ENCODE data around the gene EXOC4.

EXOC4 gene

DNA sequence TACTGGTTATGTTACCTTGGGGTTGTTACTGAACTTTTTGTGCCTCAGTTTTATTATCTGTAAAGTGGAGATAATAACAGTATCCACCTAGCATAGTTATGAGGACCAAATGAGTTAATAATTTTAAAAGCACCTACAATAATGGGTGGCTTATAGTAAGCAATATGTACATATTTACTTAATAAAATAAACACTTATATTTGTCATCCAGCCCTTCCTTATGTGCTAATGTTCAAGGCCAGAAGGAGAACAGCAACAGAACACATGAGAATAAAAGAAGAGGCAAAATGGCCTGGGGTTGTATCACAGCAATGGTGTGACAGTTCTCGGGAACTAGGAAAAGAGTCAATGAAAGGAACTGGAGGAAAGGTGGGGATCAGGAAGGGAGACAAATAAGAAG is 618.9 kb downstream of the EXOC4 start:
- Histone ChIP-seq H3K4me3 (no peak overlapping the region), H3K27ac (no peak overlapping the region), H3K9me3 (ENCODE audit: low read depth, low read length) (no peaks in the 10 kb centered on the region), H3K36me3 (ENCODE audit: insufficient read depth, low read length) (no peaks in the 10 kb centered on the region), H3K9ac (ENCODE audit: insufficient read length) (no peak overlapping the region)
- TF ChIP-seq POLR2AphosphoS5 (IDR thresholded peaks at IDR 0.05; ENCODE audit: borderline replicate concordance, low read depth, low read length) (no peak), FOXP2 (optimal IDR thresholded peaks at IDR 0.05; ENCODE audit: control extremely low read depth, extremely low read length, insufficient read depth) (no peak)
- no peak for DNase-seq (ENCODE audit: low read depth, low spot score)

GRCh38 chr7:133873187-133873586 is 620.3 kb downstream of the EXOC4 start:
- no peak overlapping the region for H3K27ac ChIP-seq
- H3K36me3 ChIP-seq (ENCODE audit: insufficient read depth, low read length) = no peaks in the 10 kb centered on the region
- no peak overlapping the region for H3K4me3 ChIP-seq
- TF ChIP-seq POLR2AphosphoS5 (IDR thresholded peaks at IDR 0.05; ENCODE audit: borderline replicate concordance, low read depth, low read length) = no peak
- TF ChIP-seq EZH2 (IDR thresholded peaks at IDR 0.05) = no peak
- TF ChIP-seq FOXP2 (optimal IDR thresholded peaks at IDR 0.05; ENCODE audit: control extremely low read depth, extremely low read length, insufficient read depth) = no peak
- H3K9ac ChIP-seq (ENCODE audit: insufficient read length) = no peak overlapping the region
- no peaks in the 10 kb centered on the region for H3K9me3 ChIP-seq (ENCODE audit: low read depth, low read length)
- no peak for DNase-seq (ENCODE audit: low read depth, low spot score)

DNA sequence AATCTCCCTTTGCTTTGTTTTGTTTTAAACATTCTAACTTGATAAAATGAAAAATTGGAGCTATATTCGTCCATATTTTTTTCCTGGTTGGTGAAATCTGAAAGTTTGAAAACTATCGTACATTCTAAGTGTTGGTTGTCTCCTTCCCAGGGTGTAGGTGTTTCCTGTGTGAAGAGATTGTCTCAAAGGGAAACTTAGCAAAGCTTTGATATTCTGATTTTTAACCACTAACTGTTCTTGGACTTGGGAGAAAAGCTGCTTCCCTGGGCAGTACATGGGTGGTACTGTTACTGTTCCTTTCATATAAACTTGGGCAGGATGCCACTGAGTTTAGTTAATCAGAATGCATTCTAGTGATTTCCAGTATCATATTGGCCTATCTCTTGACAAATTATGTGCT is 620.8 kb downstream of the EXOC4 start:
- Histone ChIP-seq H3K9ac (ENCODE audit: insufficient read length) (no peak overlapping the region), H3K9me3 (ENCODE audit: low read depth, low read length) (no peaks in the 10 kb centered on the region), H3K4me3 (no peak overlapping the region), H3K36me3 (ENCODE audit: insufficient read depth, low read length) (no peaks in the 10 kb centered on the region), H3K27ac (no peak overlapping the region)
- TF ChIP-seq POLR2AphosphoS5 (IDR thresholded peaks at IDR 0.05; ENCODE audit: borderline replicate concordance, low read depth, low read length) (no peak), FOXP2 (optimal IDR thresholded peaks at IDR 0.05; ENCODE audit: control extremely low read depth, extremely low read length, insufficient read depth) (no peak), EZH2 (IDR thresholded peaks at IDR 0.05) (no peak)
- no peak for DNase-seq (ENCODE audit: low read depth, low spot score)

DNA sequence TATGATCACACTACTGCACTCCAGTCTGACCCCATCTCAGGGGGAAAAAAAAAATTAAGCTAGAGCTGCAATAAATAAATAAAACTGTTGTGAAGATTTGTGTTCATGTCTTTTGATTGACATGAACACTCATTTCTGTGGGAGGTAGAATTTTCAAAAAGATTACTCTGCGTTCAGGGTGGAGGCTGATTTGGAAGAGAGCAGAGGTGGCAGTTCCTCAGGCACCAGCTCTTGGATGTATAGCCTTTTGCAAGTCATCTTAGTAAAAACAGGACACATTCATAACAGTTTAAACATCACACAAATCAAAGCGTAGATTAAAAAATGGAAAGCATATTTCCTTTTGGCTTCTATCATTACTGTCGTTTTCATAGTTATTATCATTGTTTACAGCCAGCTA is 630.7 kb downstream of the EXOC4 start:
- DNase-seq (ENCODE audit: low read depth, low spot score) = no peak
- H3K4me3 ChIP-seq = no peak overlapping the region

GRCh38 chr7:133885213-133885612 is 632.3 kb downstream of the EXOC4 start:
- TF ChIP-seq EZH2 (IDR thresholded peaks at IDR 0.05) (no peak), FOXP2 (optimal IDR thresholded peaks at IDR 0.05; ENCODE audit: control extremely low read depth, extremely low read length, insufficient read depth) (no peak), POLR2AphosphoS5 (IDR thresholded peaks at IDR 0.05; ENCODE audit: borderline replicate concordance, low read depth, low read length) (no peak)
- Histone ChIP-seq H3K9me3 (ENCODE audit: low read depth, low read length) (no peaks in the 10 kb centered on the region), H3K36me3 (ENCODE audit: insufficient read depth, low read length) (no peaks in the 10 kb centered on the region), H3K9ac (ENCODE audit: insufficient read length) (no peak overlapping the region), H3K27ac (no peak overlapping the region), H3K4me3 (no peak overlapping the region)
- no peak for DNase-seq (ENCODE audit: low read depth, low spot score)

More for the DNA sequence above, 630.7 kb downstream of the EXOC4 start:
- H3K27ac ChIP-seq = no peak overlapping the region
- H3K9ac ChIP-seq (ENCODE audit: insufficient read length) = no peak overlapping the region
- H3K36me3 ChIP-seq (ENCODE audit: insufficient read depth, low read length) = no peaks in the 10 kb centered on the region
- TF ChIP-seq EZH2 (IDR thresholded peaks at IDR 0.05) (no peak), FOXP2 (optimal IDR thresholded peaks at IDR 0.05; ENCODE audit: control extremely low read depth, extremely low read length, insufficient read depth) (no peak), POLR2AphosphoS5 (IDR thresholded peaks at IDR 0.05; ENCODE audit: borderline replicate concordance, low read depth, low read length) (no peak)
- no peaks in the 10 kb centered on the region for H3K9me3 ChIP-seq (ENCODE audit: low read depth, low read length)

DNA sequence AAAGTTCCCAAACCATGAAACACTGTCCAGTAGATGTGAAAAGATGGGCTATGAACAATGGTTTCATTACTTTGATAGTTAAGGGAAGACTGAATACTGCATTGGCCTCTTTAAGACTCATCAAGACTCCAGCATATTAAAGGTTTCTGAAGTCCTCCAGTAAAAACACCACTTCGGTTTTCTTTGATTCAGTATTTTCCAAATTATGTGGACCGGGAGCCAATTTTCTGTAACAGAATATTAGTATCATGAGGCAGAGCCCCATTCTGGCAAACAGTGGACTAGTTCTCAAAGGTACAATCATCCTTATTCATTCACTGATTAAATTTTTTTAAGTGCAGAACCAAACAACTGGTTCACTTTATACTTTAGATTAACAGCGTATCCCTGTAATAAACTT is 633.2 kb downstream of the EXOC4 start:
- H3K36me3 ChIP-seq (ENCODE audit: insufficient read depth, low read length) = no peaks in the 10 kb centered on the region
- H3K27ac ChIP-seq = no peak overlapping the region
- H3K9ac ChIP-seq (ENCODE audit: insufficient read length) = no peak overlapping the region
- DNase-seq (ENCODE audit: low read depth, low spot score) = no peak
- H3K9me3 ChIP-seq (ENCODE audit: low read depth, low read length) = no peaks in the 10 kb centered on the region
- TF ChIP-seq POLR2AphosphoS5 (IDR thresholded peaks at IDR 0.05; ENCODE audit: borderline replicate concordance, low read depth, low read length) (no peak), EZH2 (IDR thresholded peaks at IDR 0.05) (no peak), FOXP2 (optimal IDR thresholded peaks at IDR 0.05; ENCODE audit: control extremely low read depth, extremely low read length, insufficient read depth) (no peak)
- no peak overlapping the region for H3K4me3 ChIP-seq

DNA sequence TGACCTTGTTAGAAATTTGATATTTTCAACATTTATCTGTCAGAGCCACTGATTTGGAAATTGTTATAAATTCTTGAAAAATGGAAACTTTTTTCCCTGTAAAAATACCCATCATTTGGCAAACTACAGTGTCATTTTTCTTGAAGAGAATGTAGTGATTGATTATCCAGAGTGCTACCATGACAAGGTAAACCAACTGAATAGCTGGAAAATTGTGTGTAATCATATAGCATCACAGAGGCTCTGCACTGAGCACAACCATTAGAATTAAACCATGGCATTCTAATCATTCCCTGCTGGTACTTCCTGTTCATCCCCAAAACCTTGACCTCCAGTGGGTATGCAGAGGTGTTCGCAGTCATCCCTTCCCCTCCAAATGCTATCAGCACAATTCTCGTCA is 633.9 kb downstream of the EXOC4 start:
- no peak for DNase-seq (ENCODE audit: low read depth, low spot score)
- Histone ChIP-seq H3K9ac (ENCODE audit: insufficient read length) (no peak overlapping the region), H3K27ac (no peak overlapping the region), H3K4me3 (no peak overlapping the region), H3K36me3 (ENCODE audit: insufficient read depth, low read length) (no peaks in the 10 kb centered on the region), H3K9me3 (ENCODE audit: low read depth, low read length) (no peaks in the 10 kb centered on the region)
- TF ChIP-seq FOXP2 (optimal IDR thresholded peaks at IDR 0.05; ENCODE audit: control extremely low read depth, extremely low read length, insufficient read depth) (no peak), EZH2 (IDR thresholded peaks at IDR 0.05) (no peak), POLR2AphosphoS5 (IDR thresholded peaks at IDR 0.05; ENCODE audit: borderline replicate concordance, low read depth, low read length) (no peak)

DNA sequence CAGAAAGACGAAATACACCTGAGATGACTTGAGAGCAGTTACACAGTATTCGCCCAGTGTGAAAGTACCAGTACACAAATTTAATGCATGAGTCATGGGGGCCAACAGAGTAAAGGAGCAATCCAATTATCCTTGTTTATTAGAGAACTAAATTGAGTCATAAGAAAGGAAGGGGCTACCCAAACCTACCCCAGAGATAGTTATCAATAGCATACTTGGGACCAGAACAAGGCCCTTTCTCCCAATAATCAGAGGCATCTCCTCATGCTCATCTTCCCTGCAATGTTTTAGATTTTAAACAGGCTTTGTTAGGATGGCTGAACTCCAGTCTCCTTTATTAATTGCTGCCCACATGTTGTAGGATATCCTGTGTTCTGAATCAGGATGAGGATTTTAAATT is 634.6 kb downstream of the EXOC4 start:
- Histone ChIP-seq H3K36me3 (ENCODE audit: insufficient read depth, low read length) (no peaks in the 10 kb centered on the region), H3K9ac (ENCODE audit: insufficient read length) (no peak overlapping the region), H3K4me3 (no peak overlapping the region), H3K27ac (no peak overlapping the region), H3K9me3 (ENCODE audit: low read depth, low read length) (no peaks in the 10 kb centered on the region)
- no peak for TF ChIP-seq EZH2 (IDR thresholded peaks at IDR 0.05)
- TF ChIP-seq POLR2AphosphoS5 (IDR thresholded peaks at IDR 0.05; ENCODE audit: borderline replicate concordance, low read depth, low read length) = no peak
- TF ChIP-seq FOXP2 (optimal IDR thresholded peaks at IDR 0.05; ENCODE audit: control extremely low read depth, extremely low read length, insufficient read depth) = no peak
- DNase-seq (ENCODE audit: low read depth, low spot score) = no peak

All from SK-N-MC (cell line).